ENCODE data around the gene NPRL2. TPM values are rescaled to one million over a fixed set of nuclear protein-coding genes. Genes with fewer than 3 reads are reported as not detected.
A peak's percentile ranks its signal among the peaks of the same experiment; 100 is the strongest.

The NPRL2 gene
- total and polyA plus RNA-seq, 9 of the 15 experiments (the other 6 are each of a cell fraction or from before 2014, with no cell fraction given) = 17.4 to 40.4 (median 24.4) TPM

GRCh38 chr3:50303013-50303815 is 47.4 kb downstream of the NPRL2 start, which contains the start of gene HYAL1 (continued):
- TF ChIP-seq CEBPG (CRISPR knock-in tag; IDR thresholded peaks at IDR 0.05) (no peak), CEBPG (tag; conservative IDR thresholded peaks at IDR 0.05 in 1 of 2, IDR thresholded peaks at IDR 0.05 in 1 of 2) (no peak), ZBTB2 (IDR thresholded peaks at IDR 0.05) (no peak), MTA2 (IDR thresholded peaks at IDR 0.05; ENCODE audit: low read depth) (no peak), ZNF134 (CRISPR knock-in tag; conservative IDR thresholded peaks at IDR 0.05) (no peak), SOX6 (IDR thresholded peaks at IDR 0.05) (no peak), MYNN (IDR thresholded peaks at IDR 0.05) (0 out of 2 replicates have a peak, but pooled peaks have one; percentile 22), MYNN (CRISPR knock-in tag; IDR thresholded peaks at IDR 0.05) (no peak), TRIM24 (IDR thresholded peaks at IDR 0.05) (no peak), SP1 (CRISPR knock-in tag; IDR thresholded peaks at IDR 0.05) (peak; percentile 64; the same call in 1 of the 2 replicates), MCM2 (IDR thresholded peaks at IDR 0.05; ENCODE audit: low read depth) (no peak), KLF13 (tag; IDR thresholded peaks at IDR 0.05; ENCODE audit: borderline replicate concordance, low read depth) (no peak), KDM2B (CRISPR knock-in tag; IDR thresholded peaks at IDR 0.05) (no peak), SETDB1 (IDR thresholded peaks at IDR 0.05; ENCODE audit: low read length) (no peak), MBD2 (IDR thresholded peaks at IDR 0.05; ENCODE audit: borderline replicate concordance, low read depth) (0 out of 2 replicates have a peak, but pooled peaks have one; percentile 23)
- TF ChIP-seq, protein P1, sequence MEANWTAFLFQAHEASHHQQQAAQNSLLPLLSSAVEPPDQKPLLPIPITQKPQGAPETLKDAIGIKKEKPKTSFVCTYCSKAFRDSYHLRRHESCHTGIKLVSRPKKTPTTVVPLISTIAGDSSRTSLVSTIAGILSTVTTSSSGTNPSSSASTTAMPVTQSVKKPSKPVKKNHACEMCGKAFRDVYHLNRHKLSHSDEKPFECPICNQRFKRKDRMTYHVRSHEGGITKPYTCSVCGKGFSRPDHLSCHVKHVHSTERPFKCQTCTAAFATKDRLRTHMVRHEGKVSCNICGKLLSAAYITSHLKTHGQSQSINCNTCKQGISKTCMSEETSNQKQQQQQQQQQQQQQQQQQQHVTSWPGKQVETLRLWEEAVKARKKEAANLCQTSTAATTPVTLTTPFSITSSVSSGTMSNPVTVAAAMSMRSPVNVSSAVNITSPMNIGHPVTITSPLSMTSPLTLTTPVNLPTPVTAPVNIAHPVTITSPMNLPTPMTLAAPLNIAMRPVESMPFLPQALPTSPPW (CRISPR knock-in tag; IDR thresholded peaks at IDR 0.05) = peak; percentile 33
- TF ChIP-seq, protein P2, sequence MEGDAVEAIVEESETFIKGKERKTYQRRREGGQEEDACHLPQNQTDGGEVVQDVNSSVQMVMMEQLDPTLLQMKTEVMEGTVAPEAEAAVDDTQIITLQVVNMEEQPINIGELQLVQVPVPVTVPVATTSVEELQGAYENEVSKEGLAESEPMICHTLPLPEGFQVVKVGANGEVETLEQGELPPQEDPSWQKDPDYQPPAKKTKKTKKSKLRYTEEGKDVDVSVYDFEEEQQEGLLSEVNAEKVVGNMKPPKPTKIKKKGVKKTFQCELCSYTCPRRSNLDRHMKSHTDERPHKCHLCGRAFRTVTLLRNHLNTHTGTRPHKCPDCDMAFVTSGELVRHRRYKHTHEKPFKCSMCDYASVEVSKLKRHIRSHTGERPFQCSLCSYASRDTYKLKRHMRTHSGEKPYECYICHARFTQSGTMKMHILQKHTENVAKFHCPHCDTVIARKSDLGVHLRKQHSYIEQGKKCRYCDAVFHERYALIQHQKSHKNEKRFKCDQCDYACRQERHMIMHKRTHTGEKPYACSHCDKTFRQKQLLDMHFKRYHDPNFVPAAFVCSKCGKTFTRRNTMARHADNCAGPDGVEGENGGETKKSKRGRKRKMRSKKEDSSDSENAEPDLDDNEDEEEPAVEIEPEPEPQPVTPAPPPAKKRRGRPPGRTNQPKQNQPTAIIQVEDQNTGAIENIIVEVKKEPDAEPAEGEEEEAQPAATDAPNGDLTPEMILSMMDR (IDR thresholded peaks at IDR 0.05 in 2 of 3, conservative IDR thresholded peaks at IDR 0.05 in 1 of 3; ENCODE audit: insufficient read depth in 2 of 3, low read depth in 1 of 3, low read length in 3 of 3) = peak in 2 of 3 experiments; percentile 39; a peak in 3 of 6 replicates
- TF ChIP-seq, protein P3, sequence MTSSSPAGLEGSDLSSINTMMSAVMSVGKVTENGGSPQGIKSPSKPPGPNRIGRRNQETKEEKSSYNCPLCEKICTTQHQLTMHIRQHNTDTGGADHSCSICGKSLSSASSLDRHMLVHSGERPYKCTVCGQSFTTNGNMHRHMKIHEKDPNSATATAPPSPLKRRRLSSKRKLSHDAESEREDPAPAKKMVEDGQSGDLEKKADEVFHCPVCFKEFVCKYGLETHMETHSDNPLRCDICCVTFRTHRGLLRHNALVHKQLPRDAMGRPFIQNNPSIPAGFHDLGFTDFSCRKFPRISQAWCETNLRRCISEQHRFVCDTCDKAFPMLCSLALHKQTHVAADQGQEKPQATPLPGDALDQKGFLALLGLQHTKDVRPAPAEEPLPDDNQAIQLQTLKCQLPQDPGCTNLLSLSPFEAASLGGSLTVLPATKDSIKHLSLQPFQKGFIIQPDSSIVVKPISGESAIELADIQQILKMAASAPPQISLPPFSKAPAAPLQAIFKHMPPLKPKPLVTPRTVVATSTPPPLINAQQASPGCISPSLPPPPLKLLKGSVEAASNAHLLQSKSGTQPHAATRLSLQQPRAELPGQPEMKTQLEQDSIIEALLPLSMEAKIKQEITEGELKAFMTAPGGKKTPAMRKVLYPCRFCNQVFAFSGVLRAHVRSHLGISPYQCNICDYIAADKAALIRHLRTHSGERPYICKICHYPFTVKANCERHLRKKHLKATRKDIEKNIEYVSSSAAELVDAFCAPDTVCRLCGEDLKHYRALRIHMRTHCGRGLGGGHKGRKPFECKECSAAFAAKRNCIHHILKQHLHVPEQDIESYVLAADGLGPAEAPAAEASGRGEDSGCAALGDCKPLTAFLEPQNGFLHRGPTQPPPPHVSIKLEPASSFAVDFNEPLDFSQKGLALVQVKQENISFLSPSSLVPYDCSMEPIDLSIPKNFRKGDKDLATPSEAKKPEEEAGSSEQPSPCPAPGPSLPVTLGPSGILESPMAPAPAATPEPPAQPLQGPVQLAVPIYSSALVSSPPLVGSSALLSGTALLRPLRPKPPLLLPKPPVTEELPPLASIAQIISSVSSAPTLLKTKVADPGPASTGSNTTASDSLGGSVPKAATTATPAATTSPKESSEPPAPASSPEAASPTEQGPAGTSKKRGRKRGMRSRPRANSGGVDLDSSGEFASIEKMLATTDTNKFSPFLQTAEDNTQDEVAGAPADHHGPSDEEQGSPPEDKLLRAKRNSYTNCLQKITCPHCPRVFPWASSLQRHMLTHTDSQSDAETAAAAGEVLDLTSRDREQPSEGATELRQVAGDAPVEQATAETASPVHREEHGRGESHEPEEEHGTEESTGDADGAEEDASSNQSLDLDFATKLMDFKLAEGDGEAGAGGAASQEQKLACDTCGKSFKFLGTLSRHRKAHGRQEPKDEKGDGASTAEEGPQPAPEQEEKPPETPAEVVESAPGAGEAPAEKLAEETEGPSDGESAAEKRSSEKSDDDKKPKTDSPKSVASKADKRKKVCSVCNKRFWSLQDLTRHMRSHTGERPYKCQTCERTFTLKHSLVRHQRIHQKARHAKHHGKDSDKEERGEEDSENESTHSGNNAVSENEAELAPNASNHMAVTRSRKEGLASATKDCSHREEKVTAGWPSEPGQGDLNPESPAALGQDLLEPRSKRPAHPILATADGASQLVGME (CRISPR knock-in tag; IDR thresholded peaks at IDR 0.05) = no peak

Data from K562 (cell line).